Tibial artery (tissue), 4 donors: ENCODE results near the gene BRINP1.

ENCODE experiments used
- DNase-seq, 2 donors: peaks; one replicate each; pipeline ENCODE4 v3.0.0-alpha.2; 2019
- H3K27ac ChIP-seq, 2 donors: fragments of 200-600 bp; sonication (generic) in 1 of 2; 1 replicate in 1 of 2; 2 replicates in 1 of 2; pipeline ENCODE4 v1.5.1; 2018 to 2019; ENCODE audit warnings: mild to moderate bottlenecking in 1 of 2
- H3K27me3 ChIP-seq, 2 donors: fragments of 200-600 bp; sonication (generic) in 1 of 2; one replicate each; pipeline versions ENCODE4 v1.5.1 to v1.6.0; 2016 to 2019
- H3K36me3 ChIP-seq, 3 donors: fragments of 200-600 bp; sonication (generic) in 2 of 3; one replicate each; pipeline ENCODE4 v1.5.1; 2016 to 2019; ENCODE audit warnings: mild to moderate bottlenecking in 2 of 3
- H3K4me1 ChIP-seq, 4 donors: fragments of 200-600 bp; sonication (generic) in 2 of 4; 1 replicate in 3 of 4; 2 replicates in 1 of 4; pipeline ENCODE4 v1.5.1; 2016 to 2019
- H3K4me3 ChIP-seq, 2 donors: fragments of 200-600 bp; sonication (generic) in 1 of 2; 1 replicate in 1 of 2; 2 replicates in 1 of 2; pipeline ENCODE4 v1.5.1; 2018 to 2019; ENCODE audit warnings: mild to moderate bottlenecking in 2 of 2
- H3K9me3 ChIP-seq, 3 donors: fragments of 200-600 bp; sonication (generic) in 1 of 3; one replicate each; pipeline ENCODE4 v1.5.1; 2016 to 2019
- intact Hi-C: fragments of 100-400 bp; cut with DNase I; formaldehyde crosslinking; loops from one replicate; pipeline ENCODE4 v1.15.0; 2023; ENCODE audit warnings: low total_unique reads
- TF ChIP-seq, protein P1 (sequence below), 2 experiments: fragments of 200-600 bp in 1 of 2; fragments of 450-650 bp in 1 of 2; IDR thresholded peaks; one replicate each; pipeline ENCODE4 v1.5.1; 2017 to 2019; ENCODE audit warnings: antibody characterized with exemption in 2 of 2, mild to moderate bottlenecking in 1 of 2, moderate library complexity in 1 of 2

BRINP1 gene

DNA sequence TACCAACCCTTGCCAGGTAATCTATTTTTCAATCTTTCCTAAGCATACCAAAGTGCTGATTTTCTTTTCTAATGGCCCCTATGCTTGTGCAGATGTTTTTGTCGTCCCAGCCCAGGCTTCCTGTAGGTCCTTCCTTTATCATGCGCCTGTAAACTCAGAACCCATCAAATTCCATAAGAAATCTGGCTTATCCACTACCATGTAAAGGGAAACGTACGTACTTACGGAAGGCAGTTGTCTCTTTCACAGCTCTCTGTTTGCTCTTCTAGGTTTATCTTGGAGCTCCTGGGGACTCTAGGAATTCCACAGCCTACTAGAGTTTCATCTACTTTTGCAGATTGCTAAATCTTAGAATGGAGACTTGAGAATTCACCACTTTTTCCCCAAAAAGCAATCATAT is 9.0 kb downstream of the BRINP1 start:
- Histone ChIP-seq H3K4me3 (no peak overlapping the region), H3K27me3 (no peaks in the 10 kb centered on the region), H3K4me1 (no peaks in the 10 kb centered on the region), H3K36me3 (no peaks in the 10 kb centered on the region), H3K9me3 (no peaks in the 10 kb centered on the region), H3K27ac (no peak overlapping the region)
- TF ChIP-seq, protein P1, sequence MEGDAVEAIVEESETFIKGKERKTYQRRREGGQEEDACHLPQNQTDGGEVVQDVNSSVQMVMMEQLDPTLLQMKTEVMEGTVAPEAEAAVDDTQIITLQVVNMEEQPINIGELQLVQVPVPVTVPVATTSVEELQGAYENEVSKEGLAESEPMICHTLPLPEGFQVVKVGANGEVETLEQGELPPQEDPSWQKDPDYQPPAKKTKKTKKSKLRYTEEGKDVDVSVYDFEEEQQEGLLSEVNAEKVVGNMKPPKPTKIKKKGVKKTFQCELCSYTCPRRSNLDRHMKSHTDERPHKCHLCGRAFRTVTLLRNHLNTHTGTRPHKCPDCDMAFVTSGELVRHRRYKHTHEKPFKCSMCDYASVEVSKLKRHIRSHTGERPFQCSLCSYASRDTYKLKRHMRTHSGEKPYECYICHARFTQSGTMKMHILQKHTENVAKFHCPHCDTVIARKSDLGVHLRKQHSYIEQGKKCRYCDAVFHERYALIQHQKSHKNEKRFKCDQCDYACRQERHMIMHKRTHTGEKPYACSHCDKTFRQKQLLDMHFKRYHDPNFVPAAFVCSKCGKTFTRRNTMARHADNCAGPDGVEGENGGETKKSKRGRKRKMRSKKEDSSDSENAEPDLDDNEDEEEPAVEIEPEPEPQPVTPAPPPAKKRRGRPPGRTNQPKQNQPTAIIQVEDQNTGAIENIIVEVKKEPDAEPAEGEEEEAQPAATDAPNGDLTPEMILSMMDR (IDR thresholded peaks at IDR 0.05): no peak
- DNase-seq: no peak
- intact Hi-C loops: no loop called here

DNA sequence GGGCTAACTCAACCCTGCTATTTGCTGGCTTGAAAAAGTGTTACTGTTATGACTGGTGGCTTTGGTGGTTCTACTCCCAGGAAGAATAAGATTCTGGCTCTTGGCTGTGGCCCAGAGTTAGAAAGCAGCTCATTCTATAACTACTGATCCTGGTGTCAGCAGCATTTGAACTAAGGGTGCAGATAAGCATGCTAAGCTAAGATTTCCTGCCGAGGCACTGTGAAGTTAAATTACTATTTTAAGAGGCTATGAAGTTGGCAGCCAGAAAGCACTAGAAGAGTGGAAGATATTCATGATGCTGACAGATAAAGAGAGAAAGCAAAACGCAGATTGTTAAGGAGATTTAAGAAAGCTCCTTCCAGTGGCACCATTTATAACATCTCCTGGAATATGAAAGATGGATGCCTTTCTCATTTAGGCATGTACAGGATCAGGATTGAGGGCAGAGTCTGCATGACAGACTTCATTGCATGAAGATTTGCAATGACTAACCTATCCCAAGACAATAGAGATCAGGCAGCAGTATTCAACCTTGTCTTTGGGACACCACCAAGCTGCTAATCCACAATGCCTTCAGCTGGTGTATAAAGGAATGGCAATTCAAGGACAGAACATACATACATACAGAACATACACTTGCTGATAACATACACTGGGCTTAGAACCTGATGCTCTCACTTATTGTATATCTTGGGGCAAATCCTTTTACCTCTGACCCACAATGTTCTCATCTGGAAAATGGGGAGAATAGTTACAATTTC is 11.7 kb downstream of the BRINP1 start:
- DNase-seq: no peak
- TF ChIP-seq, protein P1 (IDR thresholded peaks at IDR 0.05): no peak
- intact Hi-C loops: no loop called here
- Histone ChIP-seq H3K27ac (no peak overlapping the region), H3K4me1 (no peaks in the 10 kb centered on the region), H3K9me3 (no peaks in the 10 kb centered on the region), H3K36me3 (no peaks in the 10 kb centered on the region), H3K4me3 (no peak overlapping the region), H3K27me3 (no peaks in the 10 kb centered on the region)

DNA sequence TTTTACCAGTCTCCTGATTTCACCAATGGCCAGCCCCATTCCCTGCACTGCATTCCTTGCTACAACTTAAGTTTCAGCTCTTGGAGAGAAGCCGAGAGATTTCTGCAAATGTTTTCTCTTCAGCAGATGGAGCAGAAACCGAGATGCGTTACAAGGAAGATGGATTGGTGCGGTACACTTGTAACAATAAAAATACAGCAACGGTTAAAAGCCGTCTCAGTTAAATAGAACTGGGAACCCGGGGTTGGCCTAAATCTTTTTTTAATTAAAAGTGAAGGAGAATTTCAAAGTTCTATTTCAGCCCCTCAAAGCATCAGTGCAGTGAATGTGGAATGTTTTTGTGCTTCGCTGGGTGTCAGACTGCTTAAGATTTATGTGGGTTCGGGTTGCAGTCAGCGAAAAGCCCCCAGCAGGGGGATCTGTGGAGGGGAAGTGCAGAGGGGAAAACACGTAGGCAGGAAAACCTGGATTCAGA is 19.8 kb downstream of the BRINP1 start:
- TF ChIP-seq, protein P1 (IDR thresholded peaks at IDR 0.05): no peak
- intact Hi-C loops: no loop called here
- H3K36me3 ChIP-seq: no peaks in the 10 kb centered on the region
- no peaks in the 10 kb centered on the region for H3K27me3 ChIP-seq
- no peak overlapping the region for H3K4me3 ChIP-seq
- no peak overlapping the region for H3K27ac ChIP-seq
- no peak for DNase-seq
- peaks cover 0 to 13% (median 0%) of the 10 kb centered on the region in 4 donors for H3K4me1 ChIP-seq
- H3K9me3 ChIP-seq: no peaks in the 10 kb centered on the region

DNA sequence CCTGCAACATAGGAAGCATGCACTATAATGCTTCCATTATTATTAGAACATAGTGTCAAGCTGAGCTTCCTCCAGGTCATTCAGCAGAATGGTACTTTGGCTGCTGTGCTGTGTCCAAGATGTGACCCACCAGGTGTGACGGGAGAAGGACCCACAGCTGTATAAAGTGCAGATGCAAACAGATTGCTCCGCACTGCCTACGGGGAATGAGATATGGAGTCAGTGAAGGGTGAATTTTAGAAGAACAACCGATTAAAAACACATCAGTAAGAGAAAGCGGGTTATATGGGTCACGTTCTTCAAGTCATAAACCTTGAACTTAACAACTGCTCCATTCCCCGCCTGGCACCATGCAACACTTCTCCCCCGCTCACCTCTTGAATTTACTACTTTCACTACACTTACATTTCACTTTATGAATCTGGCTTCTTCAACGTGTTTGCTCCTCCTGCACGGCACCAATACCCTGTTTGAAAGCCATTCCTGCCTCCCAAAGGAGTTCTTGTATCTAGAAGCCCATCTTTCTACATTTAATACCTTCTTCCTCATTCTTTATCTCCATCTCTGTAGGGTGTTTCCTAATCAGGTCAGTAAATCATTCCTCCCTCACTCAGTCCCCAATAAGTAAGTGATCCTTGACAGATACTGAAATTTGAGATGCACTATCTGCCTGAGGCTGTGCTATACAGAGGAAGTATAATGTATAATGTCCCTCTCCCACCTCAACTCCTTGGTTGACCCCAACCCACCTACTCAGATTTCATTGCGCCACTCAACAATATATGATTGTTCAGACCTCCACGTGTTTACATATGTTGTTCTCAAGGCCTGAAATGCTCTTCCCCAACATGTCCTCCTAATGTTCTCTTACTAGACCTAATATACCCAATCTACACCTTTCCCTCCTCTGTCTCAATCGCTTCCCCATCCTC is 25.9 kb downstream of the BRINP1 start:
- H3K27ac ChIP-seq: no peak overlapping the region
- no peaks in the 10 kb centered on the region for H3K27me3 ChIP-seq
- no peaks in the 10 kb centered on the region for H3K36me3 ChIP-seq
- no peaks in the 10 kb centered on the region for H3K4me1 ChIP-seq
- H3K9me3 ChIP-seq: no peaks in the 10 kb centered on the region
- TF ChIP-seq, protein P1 (IDR thresholded peaks at IDR 0.05): no peak
- DNase-seq: no peak
- intact Hi-C loops: no loop called here
- H3K4me3 ChIP-seq: no peak overlapping the region

DNA sequence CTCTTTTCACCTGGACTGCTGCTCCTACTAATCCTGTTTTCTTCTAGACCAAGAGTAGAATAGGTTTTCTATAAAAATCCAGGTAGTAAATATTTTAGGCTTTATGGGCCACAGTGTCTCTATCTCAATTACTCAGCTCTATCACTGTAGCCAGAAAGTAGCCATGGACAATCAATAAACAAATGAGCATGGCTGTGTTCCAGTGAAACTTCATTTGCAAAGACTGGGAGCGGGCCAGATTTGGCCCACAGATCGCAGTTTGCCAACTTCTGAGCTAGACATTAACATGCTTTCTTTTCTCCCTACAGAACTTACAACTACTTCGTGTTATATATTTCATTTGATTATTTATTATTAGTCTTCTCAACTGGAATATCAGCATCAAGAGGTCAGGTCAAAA is 30.2 kb downstream of the BRINP1 start:
- H3K4me1 ChIP-seq: peaks cover 0 to 11% (median 5%) of the 10 kb centered on the region in 4 donors
- H3K4me3 ChIP-seq: no peak overlapping the region
- intact Hi-C loops: no loop called here

More for the DNA sequence above, 30.2 kb downstream of the BRINP1 start:
- H3K27ac ChIP-seq: no peak overlapping the region
- H3K27me3 ChIP-seq: no peaks in the 10 kb centered on the region
- no peak for DNase-seq
- no peaks in the 10 kb centered on the region for H3K9me3 ChIP-seq
- no peaks in the 10 kb centered on the region for H3K36me3 ChIP-seq
- TF ChIP-seq, protein P1 (IDR thresholded peaks at IDR 0.05): no peak
